ENCODE data around the gene DNASE1.

Gene DNASE1

GRCh38 chr16:3665508-3665907 lies 11.0 kb downstream of the DNASE1 start:
- DNase-seq = no peak

GRCh38 chr16:3668626-3669025 lies 14.1 kb downstream of the DNASE1 start:
- DNase-seq = no peak

GRCh38 chr16:3669082-3669481 lies 14.6 kb downstream of the DNASE1 start:
- DNase-seq = no peak

DNA sequence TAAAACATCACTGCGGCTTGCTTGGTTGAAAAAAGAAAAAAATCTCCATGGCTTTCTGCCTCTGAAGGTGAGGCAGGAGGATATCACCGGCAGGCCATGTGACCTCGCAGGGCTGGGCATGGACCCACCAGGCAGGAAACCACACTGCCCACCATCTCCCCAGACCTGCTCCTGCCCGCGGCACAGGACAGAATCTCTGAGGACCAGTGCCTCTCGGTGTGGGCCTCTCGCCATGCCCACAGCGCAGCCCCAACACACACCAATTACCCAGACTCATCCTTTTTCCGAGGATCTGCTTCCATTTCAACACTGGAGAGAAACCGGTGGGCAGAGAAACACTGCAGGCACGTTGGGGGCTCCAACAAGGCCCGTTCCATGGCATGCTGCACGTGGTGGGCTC lies 16.2 kb downstream of the DNASE1 start:
- DNase-seq = no peak

GRCh38 chr16:3671424-3671823 lies 16.9 kb downstream of the DNASE1 start:
- no peak for DNase-seq

- no peak for DNase-seq
These were observed 18.1 kb downstream of the DNASE1 start for GRCh38 chr16:3672571-3673041.

- no peak for DNase-seq
These were observed 18.7 kb downstream of the DNASE1 start for GRCh38 chr16:3673201-3673600.

- no peak for DNase-seq
These were observed 19.3 kb downstream of the DNASE1 start for GRCh38 chr16:3673676-3674377.

DNA sequence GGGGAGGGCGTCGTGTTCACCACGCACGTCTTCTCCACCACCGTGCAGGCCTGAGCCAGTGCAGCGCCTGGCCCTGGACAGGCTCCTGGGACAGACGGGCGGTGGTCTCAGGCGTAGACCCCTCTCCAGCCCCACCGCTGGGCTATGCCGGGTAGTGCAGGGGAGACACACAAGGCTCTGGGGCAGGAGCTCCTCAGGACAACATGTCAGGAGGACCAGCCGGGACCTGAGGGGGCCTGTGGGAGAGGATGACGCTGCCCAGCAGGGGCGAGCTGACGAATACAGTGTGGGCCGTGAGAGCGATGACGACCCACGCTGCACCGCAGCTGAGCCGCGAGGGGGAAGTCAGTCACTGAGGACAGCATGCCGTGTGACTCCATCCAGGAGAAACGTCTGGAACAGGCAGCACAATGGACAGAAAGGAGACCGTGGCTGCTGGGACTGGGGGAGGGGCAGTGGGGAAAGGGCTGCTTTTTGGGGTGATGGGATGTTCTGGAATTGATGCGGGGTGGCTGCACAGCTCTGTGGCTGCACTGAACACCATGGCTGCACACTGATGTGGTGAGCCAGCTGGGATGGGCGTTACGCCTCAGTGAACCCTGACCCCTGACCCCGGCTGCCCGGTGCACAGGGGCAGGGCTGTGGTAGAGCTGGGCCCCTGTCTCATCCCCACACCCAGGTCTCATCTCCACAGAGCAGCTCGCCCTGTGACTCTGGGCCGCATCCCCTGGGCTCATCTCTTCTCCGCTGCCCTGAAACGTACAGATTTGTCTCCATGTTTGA lies 20.2 kb downstream of the DNASE1 start:
- no peak for DNase-seq

GRCh38 chr16:3675601-3676130 lies 21.2 kb downstream of the DNASE1 start:
- DNase-seq = no peak

- no peak for DNase-seq
These were observed 23.5 kb downstream of the DNASE1 start for GRCh38 chr16:3677994-3678393.

DNA sequence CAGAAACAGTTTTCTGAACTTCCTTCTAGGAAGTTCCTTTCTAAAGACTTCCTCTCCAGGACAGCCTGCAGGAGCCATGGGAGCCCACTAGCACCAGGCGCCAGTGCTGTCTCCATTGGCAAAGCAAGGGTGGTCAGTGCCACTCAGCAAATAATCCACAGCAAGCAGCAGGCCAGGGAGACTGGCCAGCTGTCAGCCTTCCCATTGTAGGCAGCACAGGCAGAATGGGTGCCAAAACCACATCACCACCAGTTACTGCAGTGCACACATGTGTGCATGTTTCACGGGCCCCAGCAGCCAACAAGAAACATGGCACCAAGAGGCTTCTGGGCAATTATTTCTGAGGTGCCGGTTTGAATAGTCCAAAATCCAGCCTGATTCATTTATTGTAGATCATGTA lies 26.7 kb downstream of the DNASE1 start:
- no peak for DNase-seq

- DNase-seq = no peak
These were observed 32.5 kb downstream of the DNASE1 start for GRCh38 chr16:3687021-3687420.

DNA sequence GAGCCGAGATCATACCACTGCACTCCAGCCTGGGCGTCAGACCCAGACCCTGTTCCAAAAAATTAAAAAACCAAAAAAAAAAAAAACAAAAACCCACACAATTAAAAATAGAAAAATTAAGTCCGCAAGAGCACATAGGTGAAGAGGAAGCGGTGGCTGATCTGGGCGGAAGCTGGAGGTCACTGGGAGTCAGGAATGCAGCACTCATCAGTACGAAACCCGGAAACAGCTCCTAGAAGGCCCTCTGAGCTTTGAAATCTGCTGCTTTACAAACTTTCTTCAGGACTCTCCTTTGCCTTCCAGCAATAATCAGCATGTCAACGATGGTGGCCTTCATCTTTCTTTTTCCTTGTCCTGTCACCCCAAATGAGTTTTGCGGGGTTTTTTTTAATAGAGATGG lies 33.3 kb downstream of the DNASE1 start:
- DNase-seq = no peak

- DNase-seq = no peak
These were observed 35.2 kb downstream of the DNASE1 start for GRCh38 chr16:3689731-3690130.

GRCh38 chr16:3690470-3690928 lies 36.0 kb downstream of the DNASE1 start:
- DNase-seq = peak; percentile 89

DNA sequence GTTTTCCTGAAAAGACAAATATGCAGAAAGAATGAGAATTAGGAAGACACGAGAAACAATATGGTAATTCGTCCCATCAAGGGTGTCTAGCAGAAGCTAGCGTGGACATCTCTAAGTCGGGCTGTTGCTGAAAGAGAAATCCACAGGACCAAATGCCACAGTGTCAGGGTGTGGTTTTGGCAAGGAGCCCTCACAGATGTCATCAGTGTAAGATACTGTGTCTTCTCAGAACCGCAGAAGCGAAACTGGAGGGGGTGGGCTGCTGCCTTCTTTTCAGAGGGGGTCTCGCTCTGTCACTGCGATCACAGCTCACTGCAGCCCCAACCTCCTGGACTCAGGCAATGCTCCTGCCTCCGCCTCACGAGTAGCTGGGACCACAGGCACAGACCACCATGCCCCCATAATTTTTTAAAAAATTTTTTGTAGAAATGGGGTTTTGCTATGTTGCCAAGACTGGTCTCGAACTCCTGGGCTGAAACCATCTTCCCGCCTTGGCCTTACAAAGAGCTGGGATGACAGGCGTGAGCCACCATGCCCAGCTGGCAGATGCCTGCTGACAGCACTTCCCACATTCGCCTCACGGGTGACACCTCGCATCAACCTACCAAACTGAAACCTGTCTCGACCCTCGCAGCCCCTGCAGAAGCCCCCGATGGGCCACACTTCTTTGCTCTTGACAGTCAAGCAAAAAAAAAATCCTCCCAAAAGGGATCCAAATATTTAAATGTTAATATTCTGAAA lies 36.7 kb downstream of the DNASE1 start:
- no peak for DNase-seq

GRCh38 chr16:3691761-3692160 lies 37.3 kb downstream of the DNASE1 start:
- DNase-seq = no peak

DNA sequence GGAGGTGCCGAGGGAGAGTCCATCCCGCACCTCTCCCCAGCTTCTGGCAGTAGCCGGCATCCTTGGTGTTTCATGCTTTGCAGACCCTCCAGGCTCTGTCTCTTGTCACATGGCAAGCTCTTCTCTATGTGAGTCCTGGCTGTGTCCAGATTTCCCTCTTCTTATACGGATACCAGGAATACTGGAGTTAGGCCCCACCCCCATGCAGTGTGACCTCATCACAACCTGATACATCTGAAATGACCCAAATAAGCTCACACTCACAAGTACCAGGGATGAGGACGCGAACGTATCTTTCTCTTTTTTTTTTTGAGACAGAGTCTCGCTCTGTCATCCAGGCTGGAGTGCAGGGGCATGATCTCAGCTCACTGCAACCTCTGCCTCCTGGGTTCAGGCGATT lies 39.6 kb downstream of the DNASE1 start:
- DNase-seq = no peak

- no peak for DNase-seq
These were observed 41.3 kb downstream of the DNASE1 start for GRCh38 chr16:3695610-3696369.

GRCh38 chr16:3696425-3697218 lies 42.1 kb downstream of the DNASE1 start:
- DNase-seq = peak; percentile 74

- no peak for DNase-seq
These were observed 44.5 kb downstream of the DNASE1 start for GRCh38 chr16:3698941-3699340.
